NB4 (cell line): ENCODE measurements around the gene DSCAM.

Experiments used
- POLR2A ChIP-seq: IDR thresholded peaks from 2 replicates; pipeline ENCODE4 v1.6.1; 2011; ENCODE audit warnings: mild to moderate bottlenecking; ENCODE audit not compliant: insufficient read length; ENCODE audit errors: extremely low read depth
- TF ChIP-seq, protein P1 (sequence below): IDR thresholded peaks from one replicate; pipeline ENCODE4 v1.5.1; 2012; ENCODE audit warnings: low read depth, low read length

DNA sequence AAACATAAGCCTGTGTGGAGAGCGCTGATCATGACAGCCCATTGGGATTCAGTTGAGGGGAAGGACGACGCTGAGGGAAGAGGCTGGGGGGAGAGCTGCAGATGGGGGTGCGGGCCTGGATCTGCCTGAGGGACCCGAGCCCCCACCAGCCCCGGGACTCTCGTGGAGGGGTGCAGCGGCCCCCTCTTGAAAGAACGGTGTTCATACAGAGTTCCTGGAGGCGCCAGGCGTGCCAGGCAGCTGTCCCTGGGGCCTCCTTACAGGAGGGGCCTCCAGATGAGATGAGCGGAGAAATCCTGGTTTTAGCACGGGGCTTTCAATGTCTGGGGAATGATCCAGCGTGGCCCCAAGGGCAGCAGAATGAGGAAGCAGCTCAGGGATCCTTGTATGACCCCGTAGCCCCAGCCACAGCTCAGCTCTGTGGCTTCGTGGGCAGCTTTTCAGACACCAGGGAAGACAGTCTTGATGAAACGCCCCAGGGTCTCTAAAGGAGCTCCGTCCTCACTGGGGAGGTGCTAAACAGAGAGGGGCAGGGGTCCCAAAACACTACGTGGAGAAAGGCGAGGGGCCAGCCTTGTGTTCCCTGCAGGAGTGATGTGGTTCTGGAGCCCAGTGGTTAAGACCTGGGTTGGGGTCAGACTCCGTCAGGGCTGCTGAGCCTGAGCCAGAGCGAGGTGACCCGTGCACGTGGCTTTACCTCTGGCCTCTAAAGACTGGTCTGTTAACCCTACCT, 7.2 kb upstream of the DSCAM start:
- TF ChIP-seq, protein P1, sequence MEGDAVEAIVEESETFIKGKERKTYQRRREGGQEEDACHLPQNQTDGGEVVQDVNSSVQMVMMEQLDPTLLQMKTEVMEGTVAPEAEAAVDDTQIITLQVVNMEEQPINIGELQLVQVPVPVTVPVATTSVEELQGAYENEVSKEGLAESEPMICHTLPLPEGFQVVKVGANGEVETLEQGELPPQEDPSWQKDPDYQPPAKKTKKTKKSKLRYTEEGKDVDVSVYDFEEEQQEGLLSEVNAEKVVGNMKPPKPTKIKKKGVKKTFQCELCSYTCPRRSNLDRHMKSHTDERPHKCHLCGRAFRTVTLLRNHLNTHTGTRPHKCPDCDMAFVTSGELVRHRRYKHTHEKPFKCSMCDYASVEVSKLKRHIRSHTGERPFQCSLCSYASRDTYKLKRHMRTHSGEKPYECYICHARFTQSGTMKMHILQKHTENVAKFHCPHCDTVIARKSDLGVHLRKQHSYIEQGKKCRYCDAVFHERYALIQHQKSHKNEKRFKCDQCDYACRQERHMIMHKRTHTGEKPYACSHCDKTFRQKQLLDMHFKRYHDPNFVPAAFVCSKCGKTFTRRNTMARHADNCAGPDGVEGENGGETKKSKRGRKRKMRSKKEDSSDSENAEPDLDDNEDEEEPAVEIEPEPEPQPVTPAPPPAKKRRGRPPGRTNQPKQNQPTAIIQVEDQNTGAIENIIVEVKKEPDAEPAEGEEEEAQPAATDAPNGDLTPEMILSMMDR, result no peak
- no peak for TF ChIP-seq POLR2A
